Measurements from ENCODE around the gene PSME2.

The PSME2 gene

GRCh38 chr14:24146453-24146977, at the start of gene PSME2:
Gene PSME2, minus strand, starts transcription at chr14:24146610. Its CDS starts 29 bp downstream, at chr14:24146581.
- DNase-seq: peak; percentile 94

- DNase-seq: peak; percentile 89
Observed at GRCh38 chr14:24195186-24196070, 49.0 kb upstream of the PSME2 start, which contains the start of gene TM9SF1. Gene TM9SF1, minus strand, starts transcription at chr14:24195441. Its CDS starts 422 bp downstream, at chr14:24195019.

GRCh38 chr14:24194873-24195185, 48.4 kb upstream of the PSME2 start:
- DNase-seq: no peak

DNA sequence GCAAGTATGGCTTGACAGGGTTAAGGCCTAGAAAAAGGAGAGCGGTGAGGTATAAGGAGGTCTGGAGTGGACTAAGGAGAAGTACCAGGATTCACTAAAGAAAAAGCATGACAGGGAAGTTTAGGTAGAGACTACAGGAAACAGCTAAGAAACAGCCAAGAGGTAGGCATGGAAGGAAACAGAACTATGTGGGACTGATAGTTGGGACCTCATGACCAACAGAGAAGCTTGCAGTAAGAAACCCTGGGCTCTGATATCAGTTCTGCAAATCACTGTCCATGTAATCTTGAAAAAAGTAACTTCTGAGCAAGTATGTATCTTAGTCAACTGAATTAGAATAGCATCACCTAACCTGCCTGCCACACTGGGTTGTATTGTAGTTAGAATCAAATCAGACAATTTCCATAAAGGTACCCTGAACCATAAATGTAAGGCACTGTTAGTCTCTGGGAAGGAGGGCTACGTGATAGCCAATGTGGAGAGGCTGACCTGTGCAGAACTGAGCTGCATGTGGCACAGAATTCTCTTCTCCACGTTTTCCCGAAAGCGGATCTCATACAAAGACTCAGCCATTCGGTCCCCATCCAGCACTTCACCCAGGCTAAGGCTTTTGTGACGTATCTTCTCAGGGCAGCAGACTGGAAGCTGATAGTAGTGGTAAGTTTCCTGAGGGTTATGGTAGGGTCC, 47.9 kb upstream of the PSME2 start:
- DNase-seq: no peak

DNA sequence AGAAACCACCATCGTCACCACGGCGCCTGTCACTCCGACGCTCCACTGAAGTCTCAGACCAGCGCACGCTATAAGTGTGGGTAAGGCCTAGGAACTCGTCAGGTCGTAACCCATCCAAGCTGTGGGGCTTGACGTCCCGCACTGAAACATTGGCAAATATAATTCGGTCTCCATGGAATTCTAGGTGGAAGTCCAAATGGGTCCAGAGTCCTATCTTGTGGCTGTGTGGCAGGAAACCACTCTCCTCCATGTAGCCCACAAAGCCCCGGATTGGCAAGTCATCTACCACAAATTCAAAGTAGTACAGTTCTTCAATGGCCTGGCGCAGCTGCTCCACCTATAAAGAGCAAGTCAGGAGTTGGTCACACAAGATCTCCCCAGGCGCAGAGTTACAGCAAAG, 46.5 kb upstream of the PSME2 start:
- no peak for DNase-seq

DNA sequence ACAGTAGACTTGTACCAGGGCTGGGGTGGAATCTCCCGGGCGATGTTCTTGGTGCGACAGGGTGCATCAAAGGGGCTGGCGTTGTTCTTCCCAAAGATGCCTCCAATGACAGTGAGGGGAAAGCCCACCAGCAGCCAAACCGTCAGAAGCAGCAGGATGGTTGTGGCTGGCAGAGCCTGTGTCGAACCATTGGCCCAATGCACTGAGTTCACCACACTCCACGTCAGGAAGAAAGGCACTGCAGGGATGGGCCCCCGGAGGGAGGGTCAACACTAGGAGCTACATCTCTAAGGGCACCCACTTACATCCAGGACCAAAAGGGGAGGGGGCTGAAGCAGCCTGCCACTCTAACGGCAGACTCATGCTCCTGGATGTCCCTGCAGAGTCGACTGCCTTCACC, 44.0 kb upstream of the PSME2 start:
- DNase-seq: no peak

- DNase-seq: no peak
Observed at GRCh38 chr14:24189460-24189859, 43.0 kb upstream of the PSME2 start.

DNA sequence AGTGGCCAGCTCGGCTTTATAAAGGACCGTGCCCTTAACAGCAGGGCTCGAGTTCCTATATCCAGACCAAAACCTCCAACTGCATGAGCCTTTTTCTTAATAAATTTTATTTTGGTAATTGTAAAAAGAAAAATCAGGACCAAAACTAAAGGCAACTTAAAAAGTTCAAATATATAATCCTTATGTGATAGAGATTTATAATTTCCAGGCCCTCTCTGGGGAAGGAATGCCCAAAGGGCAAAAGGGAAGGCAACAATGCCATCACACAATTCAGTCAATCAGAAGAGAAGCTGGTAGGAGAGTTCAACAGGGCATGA, 42.6 kb upstream of the PSME2 start:
- no peak for DNase-seq

DNA sequence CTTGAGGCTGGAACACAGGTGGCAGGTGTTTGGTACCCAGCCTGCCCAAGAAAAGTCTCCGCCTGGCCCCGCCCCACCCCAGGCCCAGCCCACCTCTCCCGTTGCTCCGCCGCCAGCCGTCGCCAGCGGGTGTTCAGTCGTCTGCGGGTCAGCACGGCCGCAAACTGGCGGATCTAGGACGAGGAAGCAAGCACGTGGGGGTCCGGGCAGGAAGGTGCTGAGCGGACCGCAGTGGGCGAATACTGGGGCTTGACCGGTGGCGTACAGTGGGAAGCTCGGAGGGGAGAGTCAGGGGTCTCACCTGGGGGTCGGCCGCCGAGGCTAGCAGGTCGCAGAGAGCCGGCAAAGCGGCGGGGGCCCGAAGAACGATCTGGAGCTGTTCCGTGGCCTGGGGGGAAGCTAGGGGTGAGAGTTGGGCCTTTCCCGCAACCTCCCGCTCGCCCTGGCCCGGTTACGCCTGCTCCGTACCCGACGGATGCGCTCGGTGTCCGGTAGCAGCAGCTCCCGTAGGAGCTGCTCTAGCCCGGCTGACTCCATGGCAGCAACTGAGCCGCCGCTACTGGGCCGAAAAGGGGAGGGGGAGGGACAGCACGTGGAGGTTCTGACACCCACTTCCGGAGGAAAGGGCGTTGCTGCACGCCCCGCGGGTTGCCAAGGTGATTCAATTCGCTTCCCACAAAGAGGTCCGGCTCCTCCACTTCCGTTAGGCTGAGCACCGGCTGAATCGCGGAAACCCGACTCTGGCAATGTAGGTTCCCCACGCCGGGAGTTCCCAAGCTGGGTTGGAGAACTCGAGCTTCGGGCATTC, 42.0 kb upstream of the PSME2 start, which contains the start of gene IPO4:
Gene IPO4 (minus strand): TSS at position 566 of the 808 bp plus-strand sequence. CDS start 29 bp downstream, at position 537.
- peak; percentile 96 for DNase-seq

GRCh38 chr14:24187539-24187915, 41.1 kb upstream of the PSME2 start:
- no peak for DNase-seq

GRCh38 chr14:24186831-24187538, 40.6 kb upstream of the PSME2 start:
- no peak for DNase-seq

DNA sequence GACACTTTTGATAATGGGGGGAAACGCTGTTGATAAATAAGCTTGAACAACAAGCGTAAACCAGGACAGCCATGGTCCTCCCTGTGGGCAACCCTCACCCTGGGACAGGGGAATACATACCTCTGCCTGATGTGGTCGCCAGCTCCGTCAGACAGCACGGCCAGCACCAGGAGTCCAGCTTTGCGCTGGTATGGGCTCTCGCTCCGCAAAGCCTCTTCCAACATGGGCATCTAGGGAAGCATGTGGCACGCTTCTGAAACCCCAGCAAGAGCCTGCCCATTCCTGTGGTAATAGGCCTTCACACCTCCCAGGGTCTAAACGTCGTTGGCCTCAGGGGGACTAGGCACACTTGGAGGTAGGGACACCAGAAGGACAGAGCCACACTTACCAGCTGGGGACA, 39.3 kb upstream of the PSME2 start:
- no peak for DNase-seq

DNA sequence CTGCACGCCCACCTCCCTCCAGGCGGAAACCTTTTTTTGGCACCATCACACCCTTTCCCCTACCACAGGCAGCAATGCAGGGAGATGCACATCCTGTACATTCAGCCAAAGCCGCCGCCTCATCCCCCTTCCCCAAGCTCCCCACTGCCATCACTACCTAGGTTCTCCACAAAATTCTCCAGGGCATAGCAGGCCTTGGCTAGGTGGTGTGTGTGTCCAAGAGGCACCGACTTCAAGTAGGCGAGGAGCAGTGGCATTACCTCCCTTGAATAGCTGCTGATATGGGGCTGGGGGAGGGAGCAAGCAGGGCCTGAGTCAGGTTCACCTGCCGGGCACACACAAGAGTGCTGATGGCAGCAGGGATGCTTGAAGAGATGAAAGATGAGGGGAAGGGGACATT, 38.6 kb upstream of the PSME2 start:
- DNase-seq: no peak

GRCh38 chr14:24184104-24184970, 37.9 kb upstream of the PSME2 start:
- DNase-seq: no peak

GRCh38 chr14:24183014-24183481, 36.6 kb upstream of the PSME2 start:
- DNase-seq: no peak

DNA sequence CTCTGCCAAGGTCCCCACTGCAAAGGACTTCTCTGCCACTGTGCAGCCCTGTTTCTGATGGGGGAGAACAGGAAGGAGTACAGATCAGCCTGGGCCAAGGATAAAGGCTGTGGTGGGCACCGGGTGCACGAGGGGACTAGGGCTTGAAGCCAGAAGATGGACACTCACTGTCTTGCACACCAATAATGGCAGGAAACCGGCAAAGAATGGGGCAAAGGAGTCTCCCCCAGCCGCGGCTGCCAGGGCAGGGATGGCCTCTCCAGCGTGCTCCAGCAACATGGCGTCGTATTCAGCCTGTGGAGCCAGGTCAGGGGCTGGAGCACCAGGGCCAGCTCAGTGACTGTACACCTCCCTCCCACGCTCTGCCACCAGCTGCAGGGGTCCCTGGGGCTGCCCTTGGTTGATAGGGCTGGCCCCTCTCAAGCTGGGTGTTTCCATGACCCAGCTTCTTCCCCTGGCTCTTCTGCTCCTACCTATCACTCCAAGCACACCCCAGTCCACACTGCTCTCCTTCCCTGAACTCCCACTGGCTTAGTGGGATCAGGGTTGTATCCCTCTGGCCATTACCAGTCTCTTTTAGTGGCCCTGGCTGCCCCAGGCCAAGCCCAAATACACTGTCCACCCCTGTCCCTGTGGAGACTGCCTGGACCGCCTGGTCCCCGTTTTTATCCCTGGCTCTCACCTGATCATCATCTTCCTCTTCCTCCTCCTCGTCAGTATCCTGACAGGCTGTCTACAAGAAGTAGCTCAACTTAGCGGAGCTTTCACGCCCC, 35.9 kb upstream of the PSME2 start:
- no peak for DNase-seq

- DNase-seq: no peak
Observed at GRCh38 chr14:24181371-24182077, 35.1 kb upstream of the PSME2 start.

DNA sequence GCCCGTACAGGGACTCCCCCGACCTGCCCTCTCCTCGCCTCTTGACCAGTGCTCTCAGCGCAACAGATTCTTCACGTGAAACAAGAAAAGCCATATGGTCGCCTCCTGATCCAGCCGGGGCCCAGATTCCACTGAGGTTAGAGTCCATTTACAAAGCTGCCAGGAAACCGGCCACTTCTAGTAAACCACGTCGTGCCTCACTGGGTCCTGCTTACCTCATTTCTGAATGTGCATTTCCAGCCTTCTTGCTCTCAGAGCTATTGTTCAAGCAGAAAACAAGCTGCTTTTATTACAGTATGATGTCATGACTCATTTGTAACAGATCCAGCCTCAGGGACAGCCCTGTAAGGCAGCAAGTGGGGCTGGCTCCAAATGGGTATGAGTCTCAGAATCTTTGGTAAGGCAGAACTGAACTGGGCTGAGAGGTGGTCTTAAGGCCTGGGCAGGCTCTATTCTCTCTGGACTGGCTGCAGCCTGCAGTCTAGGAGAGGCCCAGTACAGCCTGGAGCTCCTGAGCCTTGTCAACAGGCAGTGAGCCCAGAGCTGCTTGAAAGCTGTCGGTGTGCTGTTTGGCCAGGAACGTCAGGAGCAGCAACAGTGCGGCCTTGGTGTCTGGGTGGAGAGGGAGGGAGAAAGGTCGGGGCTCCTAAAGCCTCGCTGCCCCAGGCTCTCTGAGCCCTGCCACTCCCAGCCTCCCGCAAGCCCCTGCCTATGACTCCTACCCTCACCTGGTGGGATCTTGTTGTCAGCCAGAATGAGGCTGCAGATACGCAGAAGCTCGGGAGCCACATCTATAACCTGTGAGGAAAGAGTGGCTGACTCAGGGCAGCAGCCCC, 33.8 kb upstream of the PSME2 start:
- no peak for DNase-seq

Data from stimulated activated CD8-positive, alpha-beta memory T cell treated with anti-CD3 and anti-CD28 coated beads, Interleukin-4, amount 100 ng/mL, for 48 hours (primary cell).